GM21381 (cell line): Measurements from ENCODE around the gene CD209.

Experiments
- ATAC-seq: cut with Tn5 transposase; IDR thresholded peaks from one replicate; pipeline ENCODE4 v1.9.1; 2021; ENCODE audit warnings: mild to moderate bottlenecking, moderate library complexity; ENCODE audit not compliant: unreplicated experiment

CD209 gene

GRCh38 chr19:7739211-7739755, 8.1 kb downstream of the CD209 start:
- no peak for ATAC-seq

DNA sequence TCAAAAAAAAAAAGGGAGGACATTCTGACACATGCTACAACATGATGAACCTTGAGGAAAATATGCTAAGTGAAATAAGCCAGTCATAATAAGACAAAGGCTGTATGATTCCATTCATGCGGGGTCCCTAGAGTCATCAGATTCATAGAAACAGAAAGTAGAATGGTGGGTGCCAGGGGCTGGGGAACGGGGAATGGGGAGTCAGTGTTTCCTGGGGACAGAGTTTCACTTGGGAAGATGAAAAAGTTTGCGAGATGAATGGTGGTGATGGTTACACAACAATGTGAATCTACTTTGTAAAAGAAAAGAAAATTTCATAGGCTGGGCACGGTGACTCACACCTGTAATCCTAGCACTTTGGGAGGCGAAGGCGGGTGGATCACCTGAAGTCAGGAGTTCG, 9.3 kb downstream of the CD209 start:
- no peak for ATAC-seq

- ATAC-seq = no peak
These were observed 10.1 kb downstream of the CD209 start for GRCh38 chr19:7737215-7737614.

DNA sequence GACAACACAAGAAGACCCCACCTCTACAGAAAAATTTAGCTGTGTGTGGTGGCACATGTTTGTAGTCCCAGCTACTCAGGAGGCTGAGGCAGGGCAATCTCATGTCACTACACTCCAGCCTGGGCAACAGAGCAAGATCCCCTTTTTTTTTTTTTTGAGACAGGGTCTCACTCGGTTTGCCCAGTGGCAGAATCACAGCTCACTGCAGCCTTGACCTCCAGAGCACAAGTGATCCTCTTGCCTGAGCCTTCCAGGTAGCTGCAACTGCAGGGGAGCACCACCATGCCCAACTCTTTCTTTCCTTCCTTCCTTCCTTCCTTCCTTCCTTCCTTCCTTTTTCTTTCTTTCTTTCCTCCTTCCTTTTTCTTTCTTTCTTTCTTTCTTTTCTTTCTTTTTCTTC, 11.2 kb downstream of the CD209 start:
- ATAC-seq = no peak

- ATAC-seq = no peak
These were observed 12.8 kb downstream of the CD209 start for GRCh38 chr19:7734220-7735203.

GRCh38 chr19:7733376-7733775, 14.0 kb downstream of the CD209 start:
- no peak for ATAC-seq

DNA sequence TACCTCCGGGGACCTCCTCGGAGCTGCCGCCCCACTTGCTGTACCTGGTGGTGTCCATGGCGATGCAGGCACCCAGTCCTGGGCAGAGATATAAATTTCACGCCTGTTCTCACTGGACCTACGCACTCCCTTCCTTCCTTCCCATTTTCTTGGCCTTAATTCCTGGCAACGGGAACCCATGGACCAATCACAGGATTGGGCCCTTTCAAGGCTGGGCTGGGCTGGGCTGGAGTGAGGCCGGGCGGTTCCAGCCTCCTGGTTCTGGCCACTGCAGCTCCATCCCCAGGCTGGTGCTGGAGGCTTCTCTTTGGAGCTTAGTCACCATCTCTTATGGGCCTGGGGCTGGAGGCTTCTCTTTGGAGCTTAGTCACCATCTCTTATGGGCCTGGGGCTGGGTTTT, 15.3 kb downstream of the CD209 start, which contains the start of gene CLEC4G:
CLEC4G (minus strand) TSS at position 66 of the 400 bp plus-strand sequence; CDS start at position 58, 8 bp downstream.
- ATAC-seq = no peak

GRCh38 chr19:7731615-7732014, 15.7 kb downstream of the CD209 start:
- no peak for ATAC-seq

GRCh38 chr19:7731218-7731595, 16.1 kb downstream of the CD209 start:
- ATAC-seq = no peak

- ATAC-seq = no peak
These were observed 16.8 kb downstream of the CD209 start for GRCh38 chr19:7730286-7731217.

DNA sequence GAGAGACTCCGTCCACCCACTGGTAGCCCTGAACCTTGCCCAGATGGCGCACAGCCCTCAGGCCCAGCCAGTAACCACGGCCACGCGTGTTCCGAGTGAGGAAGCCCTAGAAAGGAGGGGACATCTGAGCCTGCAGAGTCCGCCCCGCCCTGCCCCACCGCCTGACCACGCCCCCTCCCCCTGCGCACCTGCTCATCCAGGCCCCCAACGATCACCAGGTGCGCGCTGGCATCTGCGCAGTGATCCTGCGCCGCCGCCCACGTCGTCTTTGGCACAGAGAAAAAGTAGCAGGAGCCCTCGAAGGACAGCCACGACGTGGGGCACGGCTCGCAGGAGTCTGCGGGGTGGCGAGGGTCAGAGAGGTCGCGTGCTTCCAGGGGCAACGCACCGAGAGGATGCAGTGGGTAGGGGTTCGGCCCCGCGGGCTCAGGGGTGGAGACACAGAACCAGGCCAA, 17.5 kb downstream of the CD209 start:
- no peak for ATAC-seq

- ATAC-seq = no peak
These were observed 18.1 kb downstream of the CD209 start for GRCh38 chr19:7729211-7729610.

DNA sequence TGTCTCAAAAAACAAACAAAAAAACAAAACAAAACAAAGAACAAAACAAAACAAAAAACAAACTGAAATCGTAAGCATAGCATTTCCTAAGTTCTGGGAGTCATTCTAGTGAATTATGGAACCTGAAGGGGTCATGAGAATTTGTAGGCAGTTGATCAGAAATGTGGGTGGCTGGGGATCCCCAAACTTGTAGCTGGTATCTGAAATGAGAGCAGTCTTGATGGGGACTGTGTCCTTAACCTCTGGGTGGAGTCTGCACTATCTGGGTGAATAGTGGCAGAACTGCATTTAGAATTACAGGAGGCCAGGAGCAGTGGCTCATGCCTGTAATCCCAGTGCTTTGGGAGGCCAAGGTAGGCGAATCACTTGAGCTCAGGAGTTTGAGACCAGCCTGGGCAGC, 21.5 kb downstream of the CD209 start:
- ATAC-seq = no peak

DNA sequence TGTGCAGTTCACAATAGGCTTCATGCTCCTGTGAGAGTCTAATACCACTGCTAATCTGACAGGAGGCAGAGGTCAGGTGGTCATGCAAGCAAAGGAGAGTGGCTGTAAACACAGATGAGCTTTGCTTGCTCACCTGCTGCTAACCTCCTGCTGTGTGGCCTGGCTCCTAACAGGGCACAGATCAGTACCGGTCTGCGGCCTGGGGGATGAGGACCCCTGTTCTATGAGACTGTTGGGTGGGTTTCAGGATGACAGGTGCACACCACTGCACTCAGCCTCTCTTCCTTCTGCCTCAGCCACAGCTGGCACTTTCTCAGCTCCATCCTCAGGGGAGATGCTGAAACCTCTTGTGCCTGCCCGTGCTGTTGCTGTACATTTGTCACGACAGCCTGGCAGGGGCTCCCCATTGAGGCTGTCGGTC, 25.1 kb downstream of the CD209 start:
- ATAC-seq = no peak

DNA sequence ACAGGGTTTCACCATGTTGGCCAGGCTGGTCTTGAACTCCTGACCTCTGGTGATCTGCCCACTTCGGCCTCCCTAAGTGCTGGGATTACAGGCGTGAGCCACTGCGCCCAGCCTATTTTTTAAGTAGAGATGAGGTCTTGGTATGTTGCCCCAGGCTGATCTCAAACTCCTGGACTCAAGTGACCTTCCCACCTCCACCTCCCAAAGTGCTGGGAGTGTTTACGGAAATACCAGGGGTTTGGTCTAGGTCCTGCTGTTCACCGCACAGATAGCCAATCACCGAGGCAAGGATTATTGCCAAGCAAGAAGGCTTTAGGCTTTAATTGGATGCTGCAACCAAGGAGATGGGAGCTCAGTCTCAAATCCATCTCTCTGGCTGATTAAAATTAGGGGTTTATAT, 27.0 kb downstream of the CD209 start:
- no peak for ATAC-seq

DNA sequence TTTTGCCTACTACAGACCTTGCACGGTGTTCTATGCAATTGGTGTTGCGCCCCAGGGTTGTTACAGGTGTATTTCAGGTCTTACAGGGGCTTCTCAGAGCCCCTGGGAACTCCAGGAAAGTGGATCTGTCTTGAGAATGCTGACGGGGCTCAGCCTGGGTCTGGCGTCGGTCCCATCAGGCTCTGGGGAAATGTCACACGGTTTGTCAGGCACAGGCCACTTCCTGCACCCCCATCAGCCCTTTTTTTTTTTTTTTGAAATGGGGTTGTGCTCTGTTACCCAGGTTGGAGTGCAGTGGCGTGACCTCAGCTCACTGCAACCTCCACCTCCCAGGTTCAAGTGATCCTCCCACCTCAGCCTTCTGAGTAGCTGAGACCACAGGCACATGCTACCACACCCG, 28.7 kb downstream of the CD209 start:
- no peak for ATAC-seq

GRCh38 chr19:7716762-7717161, 30.6 kb downstream of the CD209 start:
- ATAC-seq = no peak

DNA sequence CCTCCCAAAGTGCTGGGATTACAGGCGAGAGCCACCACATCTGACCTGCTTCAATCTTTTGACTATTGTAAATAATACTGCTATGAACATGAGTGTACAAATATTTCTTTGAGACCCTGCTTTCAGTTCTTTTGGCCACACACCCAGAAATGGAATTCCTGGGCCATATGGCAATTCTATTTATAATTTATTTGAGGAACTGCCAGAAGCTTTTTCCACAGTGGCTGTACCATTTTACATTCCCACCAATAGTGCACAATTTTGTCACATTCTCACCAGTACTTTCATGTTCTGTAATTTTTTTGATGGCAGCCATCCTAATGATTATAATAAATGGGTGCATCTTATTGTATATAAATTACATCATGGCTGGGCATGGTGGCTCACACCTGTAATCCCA, 31.7 kb downstream of the CD209 start:
- ATAC-seq = no peak

DNA sequence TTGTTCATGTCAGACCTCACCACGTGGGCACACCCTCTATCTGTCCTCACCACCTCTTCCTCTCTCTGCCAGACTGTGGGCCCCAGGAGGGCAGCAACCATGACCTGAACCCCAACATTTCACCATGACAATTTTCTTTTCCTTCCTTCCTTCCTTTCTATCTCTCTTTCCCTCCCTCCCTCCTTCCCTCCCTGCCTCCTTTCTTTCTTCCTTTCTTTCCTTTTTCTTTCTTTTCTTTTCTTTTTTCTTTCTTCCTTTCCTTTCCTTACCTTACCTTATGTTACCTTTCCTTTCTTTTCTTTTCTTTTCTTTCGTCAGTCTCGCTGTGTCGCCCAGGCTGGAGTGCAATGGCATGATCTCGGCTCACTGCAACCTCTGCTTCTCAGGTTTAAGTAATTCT, 36.7 kb downstream of the CD209 start:
- no peak for ATAC-seq

DNA sequence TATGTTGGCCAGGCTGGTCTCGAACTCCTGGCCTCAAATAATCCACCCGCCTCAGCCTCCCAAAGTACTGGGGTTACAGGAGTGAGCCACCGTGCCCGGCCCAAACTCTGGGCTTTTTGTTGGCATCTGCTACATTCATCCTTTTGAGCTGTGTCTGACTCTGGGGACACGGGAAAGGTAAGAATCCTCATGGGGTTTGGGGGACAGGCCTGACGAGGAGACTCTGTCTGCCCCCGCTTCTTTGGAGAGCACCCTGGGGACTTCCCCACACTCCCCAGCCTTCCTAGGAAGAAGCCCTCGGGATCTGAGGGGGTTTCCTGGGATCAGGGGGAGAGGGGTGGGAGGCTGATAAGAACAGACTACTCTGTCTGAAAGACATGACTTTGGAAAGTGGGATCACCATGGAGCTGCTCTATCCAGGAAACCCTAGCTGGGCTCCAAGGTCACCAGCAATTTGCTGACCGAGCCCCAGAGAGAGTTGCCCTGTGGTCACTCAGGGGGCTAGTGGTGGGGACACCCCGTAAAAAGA, 37.3 kb downstream of the CD209 start:
- ATAC-seq = no peak

- no peak for ATAC-seq
These were observed 40.3 kb downstream of the CD209 start for GRCh38 chr19:7706955-7707456.
